Fibroblast of mammary gland (primary cell): Measurements from ENCODE around the gene LHX4.
"Not testable (repeated sequence)": the region's sequence is repeated elsewhere in the genome, so short reads cannot be mapped to it uniquely, and the experiment has no call there.

Source experiments
- DNase-seq: peaks from one replicate; pipeline ENCODE4 v3.0.0-alpha.2; 2010; ENCODE audit warnings: low read depth
- H3K4me3 ChIP-seq: 2 replicates; pipeline ENCODE4 v1.5.1; 2011; ENCODE audit warnings: low read depth, mild to moderate bottlenecking, low read length, moderate library complexity; ENCODE audit not compliant: control insufficient read depth
- TF ChIP-seq, protein P1 (sequence below): conservative IDR thresholded peaks from 2 replicates; pipeline ENCODE4 v1.5.1; 2011; ENCODE audit warnings: low read depth, low read length, inconsistent platforms; ENCODE audit not compliant: control insufficient read depth, insufficient read depth

LHX4 gene

DNA sequence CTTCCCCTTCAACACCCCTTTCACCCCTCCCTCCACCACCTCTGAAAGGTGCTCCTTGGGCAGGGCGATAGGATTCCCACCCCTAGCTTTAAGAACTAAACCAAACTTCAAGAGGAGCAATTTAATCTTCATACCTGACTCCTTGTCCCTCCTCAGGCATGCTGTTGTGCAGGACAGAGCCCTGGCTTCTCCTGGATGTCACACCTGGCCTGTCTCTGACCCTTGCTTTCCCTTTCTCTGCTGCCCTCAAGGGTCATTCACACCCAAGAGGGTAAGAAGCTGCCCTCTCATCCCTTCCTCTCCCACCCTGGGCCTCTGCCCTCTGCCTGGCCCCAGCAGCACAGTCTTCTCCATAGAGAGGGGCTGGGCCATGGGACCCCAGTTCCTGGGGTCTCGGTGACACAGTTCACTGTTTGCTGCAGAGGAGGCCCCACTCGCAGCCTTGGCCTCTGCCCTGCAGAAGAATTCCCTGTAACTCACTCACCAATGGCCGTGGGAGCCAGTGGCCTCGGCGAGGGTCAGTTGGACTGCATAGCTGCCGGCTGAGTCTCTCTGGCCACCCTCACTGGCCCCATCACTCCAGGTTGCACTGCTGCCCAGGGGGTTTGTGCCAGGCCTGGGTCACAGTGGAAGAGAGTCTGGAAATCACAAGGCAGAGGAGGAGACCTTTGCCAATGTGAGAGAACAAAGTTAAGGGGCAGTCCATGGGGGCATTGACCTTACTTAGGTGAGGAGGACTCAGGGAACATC, 28.4 kb upstream of the LHX4 start:
- no peak overlapping the region for H3K4me3 ChIP-seq
- TF ChIP-seq, protein P1, sequence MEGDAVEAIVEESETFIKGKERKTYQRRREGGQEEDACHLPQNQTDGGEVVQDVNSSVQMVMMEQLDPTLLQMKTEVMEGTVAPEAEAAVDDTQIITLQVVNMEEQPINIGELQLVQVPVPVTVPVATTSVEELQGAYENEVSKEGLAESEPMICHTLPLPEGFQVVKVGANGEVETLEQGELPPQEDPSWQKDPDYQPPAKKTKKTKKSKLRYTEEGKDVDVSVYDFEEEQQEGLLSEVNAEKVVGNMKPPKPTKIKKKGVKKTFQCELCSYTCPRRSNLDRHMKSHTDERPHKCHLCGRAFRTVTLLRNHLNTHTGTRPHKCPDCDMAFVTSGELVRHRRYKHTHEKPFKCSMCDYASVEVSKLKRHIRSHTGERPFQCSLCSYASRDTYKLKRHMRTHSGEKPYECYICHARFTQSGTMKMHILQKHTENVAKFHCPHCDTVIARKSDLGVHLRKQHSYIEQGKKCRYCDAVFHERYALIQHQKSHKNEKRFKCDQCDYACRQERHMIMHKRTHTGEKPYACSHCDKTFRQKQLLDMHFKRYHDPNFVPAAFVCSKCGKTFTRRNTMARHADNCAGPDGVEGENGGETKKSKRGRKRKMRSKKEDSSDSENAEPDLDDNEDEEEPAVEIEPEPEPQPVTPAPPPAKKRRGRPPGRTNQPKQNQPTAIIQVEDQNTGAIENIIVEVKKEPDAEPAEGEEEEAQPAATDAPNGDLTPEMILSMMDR = no peak
- DNase-seq = no peak

DNA sequence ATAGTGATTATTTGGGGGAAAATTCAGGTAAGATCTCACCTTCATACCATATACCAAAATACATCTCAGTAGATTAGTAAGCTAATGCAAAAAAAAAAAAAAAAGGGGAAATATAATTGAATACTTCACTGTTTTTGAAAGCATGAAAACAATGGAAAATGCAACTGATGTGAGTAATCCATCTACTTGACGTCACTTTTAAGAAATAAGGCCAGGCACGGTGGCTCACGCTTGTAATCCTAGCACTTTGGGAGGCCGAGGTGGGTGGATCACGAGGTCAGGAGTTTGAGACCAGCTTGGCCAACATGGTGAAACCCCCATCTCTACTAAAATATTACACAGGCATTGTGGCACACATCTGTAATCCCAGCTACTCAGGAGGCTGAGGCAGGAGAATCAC, 27.5 kb upstream of the LHX4 start:
- peak; percentile 16 for DNase-seq
- H3K4me3 ChIP-seq = not testable (repeated sequence)

DNA sequence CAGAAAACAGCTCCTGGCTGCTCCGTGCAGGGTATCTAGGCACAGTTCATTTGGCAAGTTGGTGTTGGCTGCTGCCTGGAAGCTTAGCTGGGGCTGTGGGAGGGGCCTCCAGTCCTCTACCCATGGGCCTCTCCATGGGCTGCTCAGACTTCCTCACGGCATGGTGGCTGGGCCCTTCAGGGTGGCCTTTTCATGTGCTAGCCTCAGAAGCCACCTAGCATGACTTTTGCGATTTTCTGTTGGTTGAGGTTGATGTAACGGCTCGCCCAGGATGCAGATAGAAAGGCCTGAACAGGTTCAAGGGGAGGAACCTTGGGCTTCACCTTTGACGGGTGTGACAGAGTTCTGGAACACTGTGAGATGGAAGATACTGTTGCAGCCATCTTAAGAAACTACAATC, 25.8 kb upstream of the LHX4 start:
- no peak for DNase-seq
- TF ChIP-seq, protein P1 = no peak
- H3K4me3 ChIP-seq = no peak overlapping the region

DNA sequence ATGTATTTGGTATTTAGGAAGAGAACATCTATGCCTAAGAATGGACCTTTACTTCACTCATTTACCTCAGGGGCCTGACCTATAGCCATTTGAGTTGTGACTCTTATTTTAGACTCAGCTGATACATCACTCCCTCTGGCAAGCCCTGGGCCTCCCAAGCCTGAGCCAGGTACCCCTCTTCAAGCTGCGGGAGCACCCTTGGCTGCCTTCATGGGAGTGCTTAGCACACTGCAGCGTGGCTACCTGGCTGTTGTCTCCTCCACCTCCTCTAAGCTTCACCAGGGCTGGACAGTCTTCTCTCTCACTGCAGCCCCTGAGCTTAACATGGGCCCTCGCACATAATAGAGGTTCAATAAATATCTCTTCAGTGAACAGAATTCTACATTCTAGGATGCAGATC, 23.5 kb upstream of the LHX4 start:
- DNase-seq = no peak
- H3K4me3 ChIP-seq = no peak overlapping the region
- TF ChIP-seq, protein P1 = no peak

DNA sequence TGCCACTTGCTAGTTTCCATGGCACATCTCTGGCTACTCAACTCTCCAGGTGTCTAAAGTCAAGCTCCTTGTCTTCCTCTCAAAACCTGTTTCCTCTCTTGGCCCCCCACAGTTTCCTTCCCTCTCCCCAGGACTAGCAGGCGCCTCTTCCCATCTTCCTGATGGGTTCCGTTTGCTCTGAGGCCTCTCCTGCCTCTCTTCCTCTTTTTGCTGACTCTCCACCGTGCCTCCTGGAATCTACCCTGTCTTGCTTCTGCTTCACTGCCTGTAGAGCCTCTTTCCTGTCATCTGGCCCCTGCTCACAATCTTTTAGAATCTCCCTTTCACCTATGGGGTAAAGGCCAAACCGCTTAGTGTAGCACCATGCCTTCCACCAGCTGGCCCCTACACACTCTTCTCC, 21.8 kb upstream of the LHX4 start:
- DNase-seq = no peak
- TF ChIP-seq, protein P1 = no peak
- H3K4me3 ChIP-seq = no peak overlapping the region

DNA sequence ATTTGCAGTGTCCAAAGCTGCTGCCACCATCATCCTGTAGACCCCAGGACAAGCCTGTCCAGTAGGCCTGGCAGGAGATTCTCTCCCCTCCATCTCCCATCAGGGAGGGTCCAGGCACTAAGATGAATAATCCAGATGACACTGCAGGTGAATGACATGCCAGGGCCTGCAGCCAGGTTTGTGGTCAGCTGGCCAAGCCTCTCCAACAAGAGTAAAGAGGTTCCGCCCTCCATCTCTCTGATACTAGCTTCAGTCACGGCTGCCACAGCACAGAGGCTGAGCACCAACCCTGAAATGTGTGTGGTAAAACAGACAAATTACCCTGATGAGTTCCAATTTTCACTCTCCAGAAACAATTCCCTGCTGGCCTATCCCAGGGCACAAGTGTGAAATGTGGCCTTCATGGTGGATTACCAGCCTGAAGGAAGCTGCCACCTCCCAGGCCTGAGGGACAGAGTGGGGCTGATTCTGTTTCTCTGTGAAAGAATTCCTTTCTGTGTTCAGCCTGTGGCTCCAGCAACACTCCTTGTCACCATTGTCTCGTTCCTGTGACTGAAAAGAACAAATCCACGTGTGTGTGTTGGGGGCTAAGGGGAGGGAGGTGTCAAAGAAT, 19.9 kb upstream of the LHX4 start:
- H3K4me3 ChIP-seq = no peak overlapping the region
- TF ChIP-seq, protein P1 = no peak
- DNase-seq = no peak

DNA sequence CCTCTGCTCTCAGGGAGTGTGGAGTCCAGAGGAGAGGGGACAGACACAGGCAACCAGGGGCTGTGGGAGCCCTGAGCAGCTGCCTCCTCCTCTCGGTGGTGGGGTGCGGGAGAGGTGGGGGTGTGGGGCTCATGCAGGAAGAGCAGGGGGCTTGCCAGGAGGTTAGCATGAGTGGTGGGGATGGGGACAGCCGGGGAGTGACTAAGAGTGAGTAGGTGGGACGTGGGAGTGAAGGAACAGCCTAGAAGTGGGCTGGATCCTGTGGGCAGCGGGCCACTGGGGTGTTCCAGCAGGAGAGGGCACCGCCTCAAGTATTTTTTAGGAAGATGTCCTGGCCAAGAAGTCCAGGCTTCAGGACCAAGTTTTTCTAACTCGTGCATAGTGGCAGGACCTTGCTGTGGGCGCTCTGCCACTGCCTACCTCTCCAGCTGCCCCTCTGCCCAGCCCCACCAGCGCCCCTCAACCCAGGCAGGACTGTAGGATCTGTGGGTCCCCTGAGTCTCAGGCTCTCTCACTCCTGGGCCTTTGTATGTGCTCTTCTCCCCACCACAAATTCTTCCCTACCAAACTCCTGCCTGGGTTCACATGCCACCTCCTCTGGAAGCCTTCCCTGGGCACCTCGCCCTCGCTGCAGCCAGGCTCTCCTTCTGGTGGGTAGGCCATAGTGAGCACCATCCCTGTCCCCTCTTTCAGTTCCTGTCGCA, 18.8 kb upstream of the LHX4 start:
- no peak for DNase-seq
- TF ChIP-seq, protein P1 = no peak
- H3K4me3 ChIP-seq = no peak overlapping the region
